CD4-positive, alpha-beta T cell treated with Interferon alpha-2 for 1 hour (primary cell): Measurements from ENCODE around the gene PGAP2.
"Not testable (repeated sequence)": the region's sequence is repeated elsewhere in the genome, so short reads cannot be mapped to it uniquely, and the experiment has no call there.

ENCODE experiments used
- DNase-seq, 2 donors: peaks; one replicate each; pipeline ENCODE4 v3.0.0-alpha.2; 2020 to 2022

The PGAP2 gene

DNA sequence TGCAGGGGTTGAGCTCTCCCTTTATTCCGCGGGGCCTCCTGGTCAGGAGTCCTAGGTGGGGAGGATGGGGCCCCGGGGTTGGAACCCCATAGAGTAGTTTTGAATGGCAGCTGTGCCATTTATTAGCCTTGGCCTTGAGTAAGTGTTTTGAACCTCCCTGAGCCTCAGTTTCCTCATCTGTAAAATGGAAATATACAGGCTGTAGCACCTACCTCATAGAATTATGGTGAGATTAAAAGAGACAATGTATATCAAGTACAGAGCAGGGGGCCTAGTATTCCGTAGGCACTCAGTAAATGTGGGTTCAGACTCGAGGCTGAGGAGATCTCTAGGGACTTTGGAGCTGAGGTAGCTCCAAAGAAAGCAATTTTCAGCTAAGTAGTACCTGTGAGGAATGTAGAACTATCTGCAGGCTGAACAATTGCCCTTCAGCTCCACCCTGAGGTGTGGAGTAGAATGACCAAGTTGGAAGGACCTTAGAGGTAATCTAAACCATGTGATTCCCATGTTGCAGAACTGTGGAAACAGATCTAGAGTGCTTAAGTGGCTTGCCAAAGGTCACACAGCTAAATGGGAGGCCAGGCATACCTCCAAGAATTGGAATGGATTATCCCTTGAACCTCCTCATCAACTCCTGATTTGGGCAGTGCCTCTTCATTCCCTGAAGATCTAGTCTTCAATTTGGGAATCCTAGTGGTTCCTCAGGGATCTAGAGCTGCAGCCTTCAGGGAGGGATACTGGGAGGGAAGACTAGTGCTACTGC, 682 bp downstream of the PGAP2 start:
- DNase-seq: peak; percentile 60 to 71

DNA sequence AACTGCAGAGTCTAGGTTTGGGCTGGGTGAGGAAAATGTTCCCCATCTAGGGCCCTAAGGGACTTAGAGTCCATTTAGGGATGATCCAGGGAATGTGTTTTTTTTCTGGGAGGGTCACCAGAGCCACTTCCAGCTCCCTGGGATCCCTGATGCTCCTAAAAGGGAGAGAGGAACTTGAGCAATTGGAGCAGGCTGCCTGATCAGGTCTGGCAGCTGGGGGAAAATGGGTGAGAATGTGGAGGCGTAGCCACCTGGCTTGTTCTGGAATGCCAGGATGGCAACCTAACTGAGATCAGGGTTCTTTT, 1.2 kb downstream of the PGAP2 start:
- no peak for DNase-seq

DNA sequence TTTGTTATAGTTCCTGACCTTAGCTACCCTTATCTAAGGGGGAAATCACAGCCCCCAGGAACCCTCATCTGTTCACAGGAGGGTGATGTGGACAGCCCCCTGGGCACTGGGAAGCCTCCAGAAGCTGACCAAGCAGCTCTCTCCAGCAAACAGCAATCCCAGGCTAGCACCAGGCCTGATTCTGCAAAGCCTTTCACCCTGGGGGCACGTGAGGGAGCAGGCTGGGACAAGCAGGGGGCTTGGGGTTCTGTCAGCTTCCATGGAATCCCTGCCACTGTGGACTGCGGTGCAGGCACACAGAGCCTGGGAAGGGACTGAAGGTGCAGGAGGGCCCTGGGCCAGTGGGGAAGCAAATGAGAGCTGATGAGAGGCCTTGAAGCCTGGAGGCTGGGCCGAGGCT, 2.1 kb downstream of the PGAP2 start:
- DNase-seq: no peak

DNA sequence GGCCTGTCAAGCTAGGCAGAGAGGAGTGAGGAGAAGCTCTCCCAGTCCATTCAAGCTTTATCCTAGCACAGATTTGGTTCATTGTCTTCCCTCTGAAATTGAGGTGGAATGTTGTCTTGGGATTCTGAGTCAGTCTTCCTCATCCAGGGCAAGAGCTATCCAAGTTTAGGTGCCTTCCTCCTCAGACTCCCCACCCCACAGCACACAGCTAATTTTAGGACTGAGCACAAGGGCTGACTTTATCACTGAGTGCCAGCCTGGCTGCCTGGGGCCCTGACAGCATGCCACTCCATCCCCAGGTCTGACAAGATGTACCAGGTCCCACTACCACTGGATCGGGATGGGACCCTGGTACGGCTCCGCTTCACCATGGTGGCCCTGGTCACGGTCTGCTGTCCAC, 2.6 kb downstream of the PGAP2 start:
- DNase-seq: no peak

DNA sequence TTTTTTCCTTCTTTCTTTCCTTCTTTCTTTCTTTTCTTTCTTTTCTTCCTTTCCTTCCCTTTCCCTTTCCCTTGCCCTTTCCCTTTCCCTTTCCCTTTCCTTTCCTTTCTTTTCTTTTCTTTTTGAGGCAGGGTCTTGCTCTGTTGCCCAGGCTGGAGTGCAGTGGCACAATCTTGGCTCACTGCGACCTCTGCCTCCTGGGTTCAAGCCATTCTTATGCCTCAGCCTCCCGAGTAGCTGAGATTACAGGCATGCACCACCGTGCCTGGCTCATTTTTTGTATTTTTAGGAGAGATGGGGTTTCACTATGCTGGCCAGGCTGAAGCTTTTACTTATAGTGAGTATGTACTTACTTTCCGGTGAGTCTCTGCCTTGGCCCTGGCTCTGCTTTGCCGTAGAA, 6.5 kb downstream of the PGAP2 start:
- not testable (repeated sequence) for DNase-seq

DNA sequence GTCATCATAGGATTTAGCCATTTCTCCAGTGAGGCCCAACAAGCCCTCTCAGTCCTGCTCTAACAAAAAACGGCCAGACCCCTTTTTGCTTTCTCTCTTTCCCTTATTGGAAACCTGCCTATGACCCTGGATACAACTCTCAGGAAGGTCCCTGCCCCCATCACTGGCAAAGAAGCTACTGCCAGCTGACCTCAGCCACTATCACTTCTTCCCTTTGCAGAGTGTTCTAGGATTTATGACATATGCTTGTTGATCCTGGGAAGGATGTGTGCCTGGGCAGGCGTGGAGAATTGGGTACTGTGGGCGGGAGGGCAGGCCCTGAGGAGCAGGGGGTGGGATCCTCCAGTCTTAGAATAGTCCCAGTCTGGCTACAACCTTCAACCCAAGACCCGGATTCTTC, 7.5 kb downstream of the PGAP2 start:
- DNase-seq: no peak

DNA sequence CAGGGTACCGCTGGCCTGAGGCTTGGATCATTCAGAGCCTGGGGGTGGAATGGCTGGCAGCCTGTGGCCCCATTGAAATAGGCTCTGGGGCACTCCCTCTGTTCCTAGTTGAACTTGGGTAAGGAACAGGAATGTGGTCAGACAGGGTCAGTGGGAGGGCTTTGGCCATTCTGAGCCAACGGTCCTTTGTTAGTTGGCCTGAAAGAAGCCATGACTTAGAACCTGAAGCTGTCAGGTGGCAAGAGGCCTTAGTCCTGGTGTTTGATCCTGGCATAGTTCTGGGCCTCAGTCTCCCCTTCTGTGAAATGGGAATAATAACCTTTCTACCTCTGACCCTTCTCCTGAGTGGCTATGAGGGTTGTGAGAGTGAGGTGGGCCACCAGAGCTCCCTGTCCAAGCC, 8.3 kb downstream of the PGAP2 start:
- no peak for DNase-seq

DNA sequence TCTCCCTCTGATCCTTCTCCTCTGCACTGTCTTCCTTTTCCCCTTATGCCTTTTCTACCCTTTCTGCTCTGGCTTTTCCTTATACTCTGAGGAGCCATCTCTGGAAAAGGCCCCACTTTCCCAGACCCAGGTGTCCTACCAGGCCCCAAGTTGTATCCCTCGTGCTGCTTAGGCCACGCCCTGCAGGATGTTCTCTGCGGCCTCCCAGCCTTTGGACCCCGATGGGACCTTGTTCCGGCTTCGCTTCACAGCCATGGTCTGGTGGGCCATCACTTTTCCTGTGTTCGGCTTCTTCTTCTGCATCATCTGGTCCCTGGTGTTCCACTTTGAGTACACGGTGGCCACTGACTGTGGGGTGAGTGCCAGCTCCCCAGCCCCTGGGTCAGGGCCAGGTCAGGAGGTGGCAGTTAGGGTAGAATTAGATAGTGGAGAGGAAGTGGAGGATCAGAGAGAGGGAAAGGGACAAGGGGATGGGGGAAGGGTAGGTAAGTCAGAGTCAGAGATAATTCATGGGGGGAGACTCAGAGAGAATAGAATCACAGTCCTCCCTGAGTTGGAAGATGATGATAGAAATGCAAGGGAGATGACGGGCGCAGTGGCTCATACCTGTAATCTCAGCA, 8.9 kb downstream of the PGAP2 start:
- DNase-seq: no peak

DNA sequence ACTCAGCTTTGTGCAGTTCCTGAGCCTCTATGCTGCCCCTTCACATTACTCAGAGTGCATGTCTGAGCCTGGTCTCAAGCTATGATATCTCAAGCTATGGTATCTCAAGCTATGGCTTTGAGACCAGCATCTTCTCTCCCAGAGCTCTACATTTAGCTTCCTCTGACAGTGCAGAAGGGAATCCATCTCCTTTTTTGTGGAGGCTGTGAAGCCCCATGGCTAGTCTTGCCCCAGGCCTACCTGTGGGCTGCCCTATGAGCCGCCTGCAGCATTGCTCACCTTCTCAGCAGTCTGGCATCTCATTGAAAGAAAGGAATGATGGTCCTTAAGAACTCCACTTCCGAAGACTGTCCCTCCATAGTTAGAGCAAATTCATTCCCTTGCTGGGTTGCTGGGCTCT, 12.6 kb downstream of the PGAP2 start:
- no peak for DNase-seq

DNA sequence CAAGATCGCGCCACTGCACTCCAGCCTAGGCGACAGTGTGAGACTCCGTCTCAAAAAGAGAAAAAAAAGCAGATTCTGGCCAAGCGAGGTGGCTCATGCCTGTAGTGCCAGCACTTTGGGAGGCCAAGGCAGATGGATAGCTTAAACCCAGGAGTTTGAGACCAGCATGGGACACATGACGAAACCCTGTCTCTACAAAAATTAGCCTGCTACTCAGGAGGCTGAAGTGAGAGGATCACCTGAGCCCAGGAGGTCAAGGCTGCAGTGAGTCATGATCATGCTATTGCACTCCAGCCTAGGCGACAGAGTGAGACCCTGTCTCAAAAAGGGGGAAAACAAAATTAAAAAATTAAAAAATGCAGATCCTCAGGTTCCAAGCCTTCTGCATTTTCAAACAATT, 14.0 kb downstream of the PGAP2 start:
- no peak for DNase-seq

DNA sequence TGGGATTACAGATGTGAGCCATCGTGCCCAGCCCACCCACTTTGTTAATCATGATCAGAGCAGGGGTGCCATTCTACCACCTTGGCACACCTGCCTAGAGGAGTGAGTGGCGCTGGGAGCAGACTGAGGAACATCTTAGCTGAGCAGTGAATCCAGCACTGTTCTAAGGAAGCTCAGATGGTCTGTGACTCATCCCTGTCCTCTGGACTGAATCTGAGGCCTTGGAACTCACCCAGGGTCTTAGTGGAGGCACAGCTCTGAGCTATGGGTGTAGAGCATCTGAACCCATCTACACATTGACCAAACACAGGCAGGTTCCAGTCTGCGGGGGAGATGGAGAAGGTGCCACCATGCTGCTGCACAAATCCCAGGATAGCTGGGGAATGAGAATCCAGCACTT, 14.9 kb downstream of the PGAP2 start:
- no peak for DNase-seq

DNA sequence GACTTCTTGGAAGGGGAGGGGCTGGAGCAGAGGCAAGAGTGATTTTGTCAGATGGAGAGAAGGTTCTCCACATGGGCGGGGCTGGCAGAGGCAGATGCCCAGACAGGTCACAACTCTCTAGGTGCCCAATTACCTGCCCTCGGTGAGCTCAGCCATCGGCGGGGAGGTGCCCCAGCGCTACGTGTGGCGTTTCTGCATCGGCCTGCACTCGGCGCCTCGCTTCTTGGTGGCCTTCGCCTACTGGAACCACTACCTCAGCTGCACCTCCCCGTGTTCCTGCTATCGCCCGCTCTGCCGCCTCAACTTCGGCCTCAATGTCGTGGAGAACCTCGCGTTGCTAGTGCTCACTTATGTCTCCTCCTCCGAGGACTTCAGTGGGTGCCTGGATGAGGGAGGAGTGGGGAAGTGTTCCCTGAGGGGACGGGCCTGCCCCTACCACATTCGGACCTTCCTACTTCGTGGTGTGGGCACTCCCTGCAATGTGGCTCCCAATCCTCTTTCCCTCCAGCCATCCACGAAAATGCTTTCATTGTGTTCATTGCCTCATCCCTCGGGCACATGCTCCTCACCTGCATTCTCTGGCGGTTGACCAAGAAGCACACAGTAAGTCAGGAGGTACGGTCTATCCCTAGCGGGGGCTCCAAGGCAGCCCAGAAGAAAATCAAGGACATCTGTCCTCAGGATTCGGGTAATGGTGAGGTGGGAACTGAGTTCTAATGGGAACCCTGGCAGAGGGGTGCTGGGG, 15.6 kb downstream of the PGAP2 start:
- no peak for DNase-seq

DNA sequence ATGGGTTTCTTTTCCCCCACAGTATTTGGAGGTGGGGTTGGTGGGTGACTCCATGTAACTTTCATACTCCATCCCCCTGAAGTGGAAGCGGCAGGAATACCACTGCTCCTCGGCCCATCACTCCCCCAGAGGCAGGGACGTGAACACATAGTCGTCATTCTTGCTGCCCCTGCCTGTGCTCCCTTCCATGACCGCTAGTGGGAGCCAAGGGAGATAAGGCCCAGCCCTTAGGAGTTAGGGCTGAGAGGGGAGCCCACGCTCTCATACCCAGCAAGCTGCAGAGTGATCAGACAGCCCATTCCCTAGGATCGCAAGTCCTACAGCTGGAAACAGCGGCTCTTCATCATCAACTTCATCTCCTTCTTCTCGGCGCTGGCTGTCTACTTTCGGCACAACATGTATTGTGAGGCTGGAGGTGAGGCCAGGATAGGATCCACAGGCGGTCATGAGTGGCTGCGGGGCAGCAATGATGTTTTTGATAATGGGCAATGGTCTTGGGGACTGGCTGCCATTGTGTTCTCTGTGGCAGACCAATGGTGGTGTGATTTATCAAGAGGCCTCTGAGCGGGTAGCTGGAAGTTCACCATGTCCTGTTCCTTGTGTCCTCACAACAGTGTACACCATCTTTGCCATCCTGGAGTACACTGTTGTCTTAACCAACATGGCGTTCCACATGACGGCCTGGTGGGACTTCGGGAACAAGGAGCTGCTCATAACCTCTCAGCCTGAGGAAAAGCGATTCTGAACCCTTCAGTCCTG, 16.5 kb downstream of the PGAP2 start:
- peak; percentile 83 to 87 for DNase-seq

DNA sequence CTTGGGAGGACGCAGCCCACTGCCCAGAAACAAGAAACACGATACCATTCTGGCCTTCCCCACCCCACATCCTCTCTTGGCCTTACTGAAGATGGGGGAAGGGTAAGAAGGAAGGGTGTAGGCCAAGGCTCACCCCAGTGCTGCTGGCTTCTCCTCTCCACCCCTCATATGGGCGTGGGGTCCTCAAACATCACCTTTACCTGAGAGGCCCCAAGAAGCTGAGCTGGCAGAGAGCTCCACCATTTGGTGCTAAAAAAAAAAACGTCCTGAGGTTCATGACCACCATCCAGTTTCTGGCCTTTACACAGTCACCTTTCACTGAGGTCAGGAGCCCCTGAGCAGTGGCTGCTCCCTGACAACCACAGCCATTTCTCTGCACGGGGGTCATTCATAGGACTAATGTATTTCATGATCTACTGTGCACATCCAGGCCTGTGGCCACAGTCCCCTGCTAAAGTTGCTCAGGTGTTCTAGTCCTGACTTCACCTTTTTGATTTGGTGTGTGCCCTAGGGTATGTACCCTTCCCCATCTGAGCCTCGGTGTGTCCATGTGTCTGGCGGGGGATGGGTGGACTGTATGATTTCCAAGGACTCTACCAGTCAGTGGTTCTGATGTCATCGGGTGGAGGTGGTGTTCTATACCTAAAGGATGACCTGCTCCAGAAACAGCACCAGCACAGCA, 17.3 kb downstream of the PGAP2 start:
- no peak for DNase-seq

DNA sequence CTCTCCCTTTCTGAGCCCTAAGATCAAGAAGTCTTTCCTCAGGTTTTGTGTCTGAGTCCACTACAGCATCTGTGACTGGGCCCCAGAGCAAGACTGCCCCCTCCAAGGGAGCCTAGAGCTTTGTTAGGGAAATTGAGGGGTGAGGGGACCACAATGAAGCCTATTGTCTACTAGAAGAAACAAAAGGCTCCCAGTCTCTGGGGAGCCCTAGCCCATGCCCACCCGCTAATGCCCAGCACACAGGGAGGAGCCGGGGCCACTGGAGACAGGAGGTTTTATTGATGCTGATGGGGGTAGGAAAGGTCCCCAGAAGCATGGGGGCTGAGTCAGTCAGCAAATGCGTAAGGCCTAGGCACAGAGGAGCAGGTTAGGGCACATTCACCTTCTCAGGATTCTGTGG, 18.4 kb downstream of the PGAP2 start:
- DNase-seq: no peak

DNA sequence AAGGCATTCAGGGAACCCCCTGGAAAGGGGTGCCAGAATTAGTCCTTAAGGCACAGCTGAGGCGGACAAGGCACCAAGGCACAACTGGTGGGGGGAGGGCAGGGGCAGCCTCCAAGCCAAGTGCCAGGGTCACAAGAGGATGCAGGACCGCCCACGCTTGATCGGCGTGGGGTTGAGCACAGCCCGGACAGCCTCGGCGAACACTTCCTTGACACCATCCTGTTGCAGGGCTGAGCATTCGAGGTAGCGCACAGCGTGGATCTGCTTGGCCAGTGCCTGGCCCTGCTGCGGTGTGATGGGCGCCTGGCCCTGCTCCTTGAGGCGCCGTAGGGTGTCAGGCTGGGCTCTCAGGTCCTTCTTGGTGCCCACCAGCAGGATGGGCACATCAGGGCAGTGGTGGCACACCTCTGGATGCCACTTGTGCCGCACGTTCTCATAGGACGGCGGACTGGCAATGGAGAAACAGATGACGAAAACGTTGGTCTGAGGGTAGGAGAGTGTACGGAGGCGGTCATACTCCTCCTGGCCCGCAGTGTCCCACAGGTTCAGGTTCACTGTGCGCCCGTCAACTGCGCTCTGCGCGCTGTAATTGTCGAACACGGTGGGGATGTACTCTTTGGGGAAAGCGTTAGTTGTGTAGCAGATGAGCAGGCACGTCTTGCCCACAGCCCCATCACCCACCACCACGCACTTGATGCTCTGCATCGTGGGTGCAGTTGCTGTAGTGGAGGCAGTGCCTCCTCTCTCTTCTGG, 19.2 kb downstream of the PGAP2 start:
- DNase-seq: no peak

DNA sequence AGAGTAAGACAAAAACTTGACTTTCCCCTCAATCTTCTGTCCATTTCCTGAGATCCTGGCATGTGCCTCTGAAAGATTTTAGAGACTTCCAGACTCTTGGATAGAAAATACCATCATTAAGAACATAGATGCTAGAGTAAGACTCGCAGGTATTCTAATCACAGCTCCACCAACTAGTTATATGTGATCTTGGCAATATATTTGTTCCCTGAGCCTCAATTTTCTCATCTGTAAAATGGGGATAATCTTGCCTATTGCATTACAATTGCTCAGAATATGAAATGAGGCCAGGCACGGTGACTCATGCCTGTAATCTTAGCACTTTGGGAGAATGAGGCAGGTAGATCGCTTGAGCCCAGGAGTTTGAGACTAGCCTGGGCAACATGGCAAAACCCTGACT, 21.7 kb downstream of the PGAP2 start:
- DNase-seq: no peak

DNA sequence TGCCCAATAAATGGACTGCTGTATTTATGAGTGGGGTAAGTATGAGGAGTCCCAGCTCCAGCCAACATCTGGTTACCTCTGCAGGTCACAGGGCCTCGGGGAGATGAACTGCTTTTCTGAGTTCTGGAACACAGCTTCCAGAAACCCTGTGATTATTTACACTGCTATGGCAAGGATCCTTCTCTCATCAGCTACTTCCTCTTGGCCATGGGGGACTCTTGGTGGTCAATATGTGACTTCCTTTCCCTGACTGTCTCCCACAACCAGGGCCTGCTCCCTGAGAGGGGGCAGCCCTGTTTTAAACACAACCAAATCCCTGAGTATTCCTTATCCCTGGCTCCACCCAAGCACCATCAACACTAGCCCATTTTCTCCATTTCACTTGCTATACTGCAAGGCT, 22.4 kb downstream of the PGAP2 start:
- DNase-seq: no peak

DNA sequence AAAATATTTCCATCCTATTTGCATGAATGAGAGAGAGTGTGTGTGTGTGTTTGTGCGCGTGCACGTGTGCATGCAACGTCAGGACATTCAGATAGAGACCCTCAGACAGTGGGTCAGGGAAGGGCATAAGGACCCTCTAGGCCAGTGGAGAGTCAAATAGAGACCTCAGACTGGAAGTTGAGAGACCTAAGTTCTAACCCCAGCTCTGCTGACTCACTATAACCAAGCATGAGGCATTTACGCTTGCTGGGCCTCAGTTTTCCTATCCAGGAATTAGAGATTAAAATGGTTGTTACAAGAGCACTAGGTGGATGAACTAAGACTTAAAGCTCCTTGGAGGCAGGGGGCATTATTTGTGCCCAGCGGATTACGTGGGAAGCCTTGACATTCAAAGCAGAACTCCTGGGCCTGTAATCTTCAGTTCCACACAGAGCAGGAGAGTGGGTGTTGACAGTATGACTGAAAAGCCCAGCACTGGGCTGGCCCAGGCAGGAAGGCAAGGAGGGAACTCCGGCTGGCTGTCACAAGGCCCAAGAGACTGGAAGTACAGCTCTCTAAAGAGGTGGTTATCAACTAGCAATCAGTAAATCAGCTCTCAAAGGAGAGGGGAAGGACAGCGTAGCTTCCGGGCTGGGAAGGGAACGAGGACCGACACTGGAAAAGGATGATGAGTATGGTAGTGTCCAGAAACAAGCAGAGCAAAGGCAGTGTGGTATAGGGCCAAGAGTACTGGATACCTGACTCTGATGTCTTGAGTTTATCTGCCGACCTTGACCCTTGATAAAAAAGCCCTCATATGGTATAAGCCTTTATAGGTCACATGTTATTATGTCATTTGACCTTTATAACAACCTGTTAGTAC, 23.2 kb downstream of the PGAP2 start:
- DNase-seq: no peak

DNA sequence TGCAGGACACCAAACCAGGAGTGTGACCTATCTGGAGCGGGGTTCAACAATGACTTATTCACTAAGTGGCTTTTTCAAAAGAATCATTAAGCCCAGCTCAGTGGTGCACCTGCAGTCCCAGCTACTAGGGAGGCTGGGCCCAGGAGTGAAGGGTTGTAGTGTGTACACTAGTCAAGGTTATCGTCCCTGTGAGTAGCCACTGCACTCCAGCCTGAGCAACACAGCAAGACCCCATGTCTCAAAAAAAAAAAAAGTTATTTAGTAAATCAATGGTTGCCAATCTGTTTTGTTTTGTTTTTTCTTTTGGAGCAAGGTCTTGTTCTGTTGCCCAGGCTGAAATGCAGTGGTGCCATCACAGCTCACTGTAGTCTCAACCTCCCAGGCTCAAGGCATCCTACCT, 24.5 kb downstream of the PGAP2 start:
- no peak for DNase-seq

DNA sequence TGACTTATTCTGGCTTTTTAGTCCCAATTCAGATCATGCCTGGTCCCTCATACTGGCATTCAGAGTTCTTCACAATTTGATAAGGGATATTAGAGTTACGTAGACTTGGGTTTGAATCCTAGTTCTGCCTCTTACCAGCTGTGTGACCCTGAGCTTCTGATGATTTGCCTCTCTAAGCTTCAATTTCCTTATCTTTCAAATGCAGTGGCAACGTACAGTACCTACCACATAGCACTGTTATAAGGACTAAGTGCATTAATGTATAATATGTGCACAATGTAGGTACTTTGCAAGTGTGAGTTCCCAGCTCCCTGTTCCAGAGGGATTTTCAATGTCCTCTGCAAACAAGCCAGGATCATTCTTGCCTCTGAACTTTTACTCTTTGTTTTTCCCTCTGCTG, 25.1 kb downstream of the PGAP2 start:
- no peak for DNase-seq

DNA sequence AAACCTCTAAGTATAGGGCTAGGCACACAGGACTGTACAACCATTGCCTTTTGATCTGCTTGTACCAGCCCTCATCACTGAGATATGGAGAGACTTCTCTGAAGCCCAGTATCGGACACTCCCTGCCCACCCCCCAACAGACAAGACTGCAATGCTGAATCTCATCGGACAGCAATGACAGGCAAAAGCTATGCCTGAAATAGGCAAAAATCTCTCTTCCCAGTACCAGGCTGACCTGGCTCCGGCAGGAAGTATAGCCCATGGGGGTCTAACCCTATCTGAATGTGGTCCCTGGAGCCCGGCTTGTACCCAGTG, 25.9 kb downstream of the PGAP2 start:
- DNase-seq: no peak
